Left cardiac atrium (tissue), 4 donors: Measurements from ENCODE around the gene PACS1. TPM values are rescaled to one million over a fixed set of nuclear protein-coding genes. Genes with fewer than 3 reads are reported as not detected.
A peak's percentile ranks its signal among the peaks of the same experiment; 100 is the strongest.
"Not testable (repeated sequence)": the region's sequence is repeated elsewhere in the genome, so short reads cannot be mapped to it uniquely, and the experiment has no call there.

Source experiments
- ATAC-seq, 2 donors: fragments of 200-7000 bp; cut with Tn5 transposase; one replicate each; pipeline ENCODE4 v1.9.1; 2020; ENCODE audit warnings: mild to moderate bottlenecking in 2 of 2, moderate library complexity in 2 of 2
- DNase-seq: peaks from one replicate; pipeline ENCODE4 v3.0.0-alpha.2; 2020
- intact Hi-C, 2 donors: fragments of 100-400 bp; cut with DNase I; formaldehyde crosslinking; loops; one replicate each; pipeline versions ENCODE4 v1.14.1 to v1.15.1; 2022 to 2023
- total RNA-seq, 2 donors: library from RNA; stranded (reverse); fragmentation: NEBNext Ultra II Directional; extraction: Animal tissue kit (Norgen Biotek cat#: 25700); gene quantifications; one replicate each; pipeline ENCODE4 v1.2.1, GENCODE V29; 2021
- donor health status: DM: no; HTN: yes; CAD: no.
- donor health status: DM: no; HTN: yes; CAD: no; lungs with severe emphysema.
- donor health status: DM: yes; HTN: yes; CAD: no.
- donor health status: Dilated cardiomyopathy.

The PACS1 gene
- total RNA-seq, 2 donors from 2014 or later = 51.6 to 74.4 TPM

DNA sequence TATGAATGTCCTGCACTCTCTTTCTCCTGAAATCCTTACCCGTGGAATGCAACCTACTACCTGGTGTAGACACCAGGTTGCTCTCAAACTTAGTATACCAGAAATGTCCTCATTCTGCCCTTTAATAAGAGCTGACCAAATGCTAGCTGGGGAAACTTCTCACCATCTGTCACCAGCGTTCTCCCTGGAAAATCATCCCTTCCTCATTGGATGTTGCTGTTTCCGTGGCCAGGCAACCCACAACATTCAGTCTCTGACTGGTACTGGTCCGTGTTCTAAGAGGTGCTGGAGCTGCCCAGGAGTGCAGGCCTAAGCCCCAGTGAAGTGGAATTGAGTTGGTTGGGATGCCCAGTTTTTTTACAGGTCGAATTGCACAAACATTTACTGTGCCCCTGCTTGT lies 157.6 kb downstream of the PACS1 start:
- no peak for ATAC-seq
- DNase-seq = no peak
- intact Hi-C loops = loop anchor here in 1 of 2 donors (10.0 kb wide), 1 partner anchor 57 kb away; the partner anchor contains the start of gene YIF1A

- intact Hi-C loops = loop anchor here in 1 of 2 donors (10.0 kb wide), 1 partner anchor 56 kb away; the partner anchor contains the start of gene YIF1A
- ATAC-seq (no peak), DNase-seq (no peak)
Observed at GRCh38 chr11:66228521-66228920, 158.4 kb downstream of the PACS1 start.

- ATAC-seq (no peak), DNase-seq (no peak)
- intact Hi-C loops = no loop called here
Observed at GRCh38 chr11:66230156-66230555, 160.1 kb downstream of the PACS1 start.

DNA sequence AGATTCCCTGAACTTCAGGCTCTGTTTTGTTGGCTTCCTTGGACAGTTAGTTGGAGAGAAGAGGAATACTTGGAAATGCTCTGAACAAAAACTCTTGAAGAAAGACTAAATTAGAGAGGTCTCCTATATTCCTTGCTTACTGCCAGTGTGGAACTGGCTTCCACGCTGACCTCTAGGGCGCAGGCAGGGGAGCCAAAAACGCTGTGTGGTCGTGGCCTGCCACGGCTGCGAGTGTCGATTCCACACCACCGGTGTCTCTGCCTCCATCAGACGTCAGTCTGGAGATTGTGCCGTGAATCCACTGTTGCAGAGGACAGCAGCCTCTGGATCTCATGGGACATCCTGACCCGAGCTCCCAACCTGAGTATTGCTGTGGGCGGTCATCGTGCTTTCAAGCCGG lies 160.9 kb downstream of the PACS1 start:
- no peak for ATAC-seq
- no peak for DNase-seq
- intact Hi-C loops = no loop called here

- DNase-seq = no peak
- intact Hi-C loops = no loop called here
- no peak for ATAC-seq
Observed at GRCh38 chr11:66231561-66231960, 161.5 kb downstream of the PACS1 start.

- DNase-seq (no peak), ATAC-seq (no peak)
- intact Hi-C loops = no loop called here
Observed at GRCh38 chr11:66232769-66233168, 162.7 kb downstream of the PACS1 start.

- no peak for ATAC-seq
- no peak for DNase-seq
- intact Hi-C loops = no loop called here
Observed at GRCh38 chr11:66233301-66233700, 163.2 kb downstream of the PACS1 start.

DNA sequence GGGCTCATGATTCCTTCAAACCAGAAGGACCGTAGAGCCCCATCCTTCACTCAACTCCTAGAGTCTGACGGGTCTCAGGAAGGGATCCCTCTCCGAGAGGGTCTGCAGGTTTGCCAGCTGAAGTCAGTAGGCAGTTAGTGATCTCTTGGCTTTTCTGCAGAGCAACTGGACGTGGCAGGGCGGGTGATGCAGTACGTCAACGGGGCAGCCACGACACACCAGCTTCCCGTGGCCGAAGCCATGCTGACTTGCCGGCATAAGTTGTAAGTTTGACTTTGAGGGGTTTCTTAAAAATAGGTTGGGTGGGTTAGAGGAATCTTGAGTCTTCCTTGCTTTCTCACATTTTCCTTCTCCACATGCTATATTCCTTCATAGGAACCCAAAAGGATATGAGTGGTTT lies 165.1 kb downstream of the PACS1 start:
- intact Hi-C loops = no loop called here
- DNase-seq (no peak), ATAC-seq (no peak)

- intact Hi-C loops = no loop called here
- DNase-seq (no peak), ATAC-seq (no peak)
Observed at GRCh38 chr11:66237867-66238266, 167.8 kb downstream of the PACS1 start.

GRCh38 chr11:66238786-66239413 lies 168.8 kb downstream of the PACS1 start:
- DNase-seq (no peak), ATAC-seq (no peak)
- intact Hi-C loops = no loop called here

- DNase-seq = no peak
- ATAC-seq = no peak
- intact Hi-C loops = no loop called here
Observed at GRCh38 chr11:66239511-66239910, 169.4 kb downstream of the PACS1 start.

DNA sequence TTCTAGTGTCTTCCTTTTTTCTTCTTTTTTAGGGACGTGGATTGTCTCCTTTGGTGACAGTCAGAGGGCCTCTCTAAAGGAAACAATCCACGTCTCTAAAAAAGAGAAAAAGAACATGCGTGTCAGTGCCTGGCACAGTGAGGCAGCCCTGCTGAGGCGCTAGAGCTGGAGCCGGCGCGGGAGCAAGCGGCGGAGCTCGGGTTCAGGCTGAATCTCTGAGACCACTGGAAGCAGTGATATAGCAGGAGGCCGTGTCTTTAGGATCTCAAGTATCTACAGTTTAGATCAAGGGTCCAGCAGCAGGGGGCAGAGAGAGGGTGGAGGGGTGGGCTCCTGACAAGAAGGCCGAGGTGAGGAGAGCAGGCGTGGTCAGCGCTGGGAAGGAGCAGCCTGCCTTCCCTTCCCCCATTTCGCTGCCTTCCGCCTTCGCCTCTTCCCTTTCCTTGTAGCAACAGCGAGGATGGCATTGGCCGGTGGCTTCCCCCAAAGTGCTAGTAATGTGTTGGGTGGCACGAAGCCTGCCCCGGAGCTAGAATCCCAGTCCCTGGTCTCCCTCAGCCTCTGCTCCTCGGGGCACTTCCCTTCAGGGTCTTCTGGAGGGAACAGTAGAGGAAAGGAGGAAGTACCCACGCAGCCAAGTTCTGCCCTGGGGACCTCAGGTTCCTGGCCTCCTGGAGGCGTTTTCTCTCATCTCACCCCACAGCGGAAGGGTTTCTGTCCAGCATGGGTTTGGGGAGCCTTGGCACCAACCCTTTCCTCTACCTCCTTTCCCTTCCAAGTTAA lies 170.1 kb downstream of the PACS1 start:
- no peak for ATAC-seq
- DNase-seq = no peak
- intact Hi-C loops = no loop called here

DNA sequence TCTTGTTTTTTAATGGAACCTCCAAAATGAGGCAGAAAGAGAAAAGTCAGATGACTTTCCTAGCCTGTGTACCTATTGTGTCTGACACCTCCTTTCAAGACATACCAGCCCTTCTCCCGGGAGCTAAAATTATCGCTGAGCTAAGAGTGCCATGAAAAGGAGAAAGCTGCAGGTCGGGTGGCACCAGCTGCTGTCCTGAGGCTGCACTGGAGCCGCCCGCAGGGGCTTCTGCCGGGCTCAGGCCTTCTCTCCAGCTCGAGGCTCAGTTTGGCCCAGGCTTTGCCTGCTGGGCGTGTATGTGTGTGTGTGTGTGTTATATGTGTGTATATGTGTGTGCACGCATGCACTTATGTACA lies 170.7 kb downstream of the PACS1 start:
- ATAC-seq (no peak), DNase-seq (no peak)
- intact Hi-C loops = no loop called here

GRCh38 chr11:66242095-66242765 lies 172.2 kb downstream of the PACS1 start:
- DNase-seq (no peak), ATAC-seq (peak in 1 of 2 donors; percentile 13)
- intact Hi-C loops = no loop called here

DNA sequence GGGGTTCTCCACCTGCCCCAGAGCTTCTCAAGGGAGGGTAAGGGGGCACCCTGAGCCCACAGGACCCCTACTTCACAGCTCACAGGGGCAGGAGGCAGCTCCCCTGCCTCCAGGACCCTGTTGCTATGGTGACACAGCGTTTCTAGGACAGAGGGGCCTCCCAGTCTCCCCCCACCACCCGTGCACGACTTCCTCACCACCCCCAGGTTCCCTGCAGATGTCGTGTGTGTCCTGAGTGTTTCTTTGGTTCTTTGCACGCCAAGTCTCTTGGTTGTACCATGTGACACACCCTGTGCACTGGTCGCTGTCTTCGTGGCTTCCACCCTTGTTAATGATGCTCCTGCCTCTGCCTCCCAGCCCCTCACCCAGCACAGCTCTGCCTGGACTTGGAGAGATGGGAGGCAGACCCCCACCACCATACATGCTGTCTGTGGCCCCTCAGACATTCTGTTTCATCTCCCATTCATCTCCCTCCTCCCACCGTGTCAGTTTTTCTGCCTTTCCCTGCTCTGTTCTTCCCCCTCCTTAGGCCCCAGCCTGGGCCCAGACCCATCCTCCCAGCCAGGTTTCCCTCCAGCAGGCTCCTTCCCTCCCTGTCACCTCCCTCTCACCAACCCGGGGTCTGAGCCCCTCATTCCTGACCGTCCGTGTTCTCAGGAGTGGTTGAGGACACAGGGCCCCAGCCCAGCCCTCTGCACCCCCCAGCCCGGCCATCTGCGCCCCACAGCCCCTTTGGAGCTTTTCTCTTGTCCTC lies 173.9 kb downstream of the PACS1 start:
- DNase-seq (no peak), ATAC-seq (peak in 1 of 2 donors; percentile 9)
- intact Hi-C loops = no loop called here

GRCh38 chr11:66247295-66247694 lies 177.2 kb downstream of the PACS1 start:
- no peak for DNase-seq

DNA sequence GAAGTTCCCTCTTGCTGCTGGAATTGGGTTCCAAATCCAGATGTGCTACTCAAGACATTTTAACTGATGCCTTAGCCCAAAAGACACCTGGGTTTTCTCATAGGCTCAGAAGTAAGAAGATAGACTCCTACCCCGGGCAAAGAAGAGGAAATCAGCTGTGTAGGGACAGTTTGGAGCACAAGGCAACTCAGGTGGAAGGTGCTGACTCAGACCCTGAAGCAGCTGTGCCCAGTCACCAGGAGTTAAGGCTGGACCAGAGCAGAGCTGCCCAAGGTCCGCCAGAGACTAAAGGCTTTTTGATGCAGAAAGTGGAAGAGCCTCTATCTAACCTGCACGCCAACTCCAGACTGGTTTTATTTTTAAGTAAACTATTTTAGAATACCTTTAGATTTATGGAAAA lies 177.7 kb downstream of the PACS1 start:
- intact Hi-C loops = no loop called here
- no peak for ATAC-seq
- DNase-seq = no peak

More at GRCh38 chr11:66247295-66247694, 177.2 kb downstream of the PACS1 start:
- intact Hi-C loops = no loop called here
- ATAC-seq = no peak

DNA sequence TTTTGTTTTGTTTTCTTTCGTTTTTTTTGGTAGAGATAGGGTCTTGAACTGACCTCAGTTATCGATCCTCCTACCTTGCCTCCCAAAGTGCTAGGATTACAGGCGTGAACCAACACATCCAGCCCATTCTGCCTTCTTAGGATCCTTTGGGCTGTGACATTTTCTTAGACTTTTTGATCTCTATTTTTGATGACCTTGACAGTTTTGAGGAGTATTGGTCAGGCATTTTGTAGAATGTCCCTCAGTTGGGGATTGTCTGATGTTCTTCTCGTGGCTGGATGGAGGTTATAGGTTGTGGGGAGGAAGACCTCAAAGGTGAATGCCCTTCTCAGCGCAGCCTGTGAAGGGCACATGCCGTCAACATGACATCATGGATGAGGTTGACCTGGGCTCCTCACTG lies 178.8 kb downstream of the PACS1 start:
- ATAC-seq (no peak), DNase-seq (no peak)
- intact Hi-C loops = no loop called here

DNA sequence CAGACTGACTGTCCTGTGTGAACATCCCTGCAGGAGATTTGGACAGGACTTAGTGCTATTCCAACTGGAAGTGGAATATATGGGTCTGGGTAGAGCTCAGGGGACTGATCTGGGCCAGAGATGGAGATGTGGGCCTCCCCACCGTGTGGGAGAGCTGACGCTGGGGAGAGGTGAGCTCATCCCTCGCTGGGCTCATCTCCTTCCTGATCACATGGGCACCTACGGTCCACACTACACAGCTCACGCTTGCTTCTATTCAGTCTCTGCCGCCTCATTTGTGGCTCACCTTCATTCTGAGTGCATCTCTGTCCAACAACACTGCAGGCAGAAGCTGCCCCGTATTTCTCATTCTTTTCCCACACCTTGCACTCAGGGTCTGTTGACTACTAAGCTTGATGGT lies 181.7 kb downstream of the PACS1 start:
- DNase-seq = no peak
- intact Hi-C loops = no loop called here
- ATAC-seq = no peak

DNA sequence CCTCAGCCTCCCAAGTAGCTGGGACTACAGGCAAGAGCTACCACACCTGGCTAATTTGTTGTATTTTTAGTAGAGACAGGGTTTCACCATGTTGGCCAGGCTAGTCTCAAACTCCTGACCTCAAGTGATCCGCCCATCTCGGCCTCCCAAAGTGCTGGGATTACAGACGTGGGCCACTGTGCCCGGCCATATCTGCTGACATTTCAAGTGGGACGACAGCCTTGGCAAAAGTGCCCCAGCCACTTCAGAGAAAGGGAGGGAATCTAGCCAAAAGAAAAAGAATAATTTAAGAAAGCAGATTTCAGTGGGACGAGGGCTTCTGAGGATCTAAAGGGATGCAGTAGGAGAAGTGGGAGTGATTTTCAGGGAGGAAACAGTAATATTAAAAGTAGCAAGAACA lies 183.0 kb downstream of the PACS1 start:
- ATAC-seq, DNase-seq, intact Hi-C loops: not testable (repeated sequence)
